ENCODE results near the gene SORCS1. TPM values are rescaled to one million over a fixed set of nuclear protein-coding genes. Genes with fewer than 3 reads are reported as not detected.

SORCS1 gene
- total and polyA plus RNA-seq, 2 of the 8 experiments (the other 6 are each of a cell fraction or from before 2014, with no cell fraction given): 4.1 to 4.6 TPM

GRCh38 chr10:106894692-106895091 is 269.8 kb downstream of the SORCS1 start:
- H4K8ac ChIP-seq (ENCODE audit: extremely low read depth, insufficient read depth, low read length): no peak overlapping the region
- no peak overlapping the region for H3K56ac ChIP-seq (replicated peaks; ENCODE audit: insufficient read length, low read depth, low read length)
- no peak overlapping the region for H3K4ac ChIP-seq (replicated peaks; ENCODE audit: insufficient read length, low read depth, low read length)
- no peak overlapping the region for H3K4me2 ChIP-seq (ENCODE audit: insufficient read depth in 1 of 2, low read depth in 2 of 2, low read length in 2 of 2)
- no peak overlapping the region for H2BK120ac ChIP-seq (replicated peaks; ENCODE audit: low read depth, low read length)
- no peak overlapping the region for H3K14ac ChIP-seq (ENCODE audit: insufficient read length)
- H2BK15ac ChIP-seq (ENCODE audit: low read length): no peak overlapping the region
- no peaks in the 10 kb centered on the region for H3K4me1 ChIP-seq (replicated peaks in 1 of 4; ENCODE audit: control insufficient read depth in 3 of 4, insufficient read depth in 4 of 4, low read length in 3 of 4)
- no peak overlapping the region for H2AK5ac ChIP-seq (ENCODE audit: low read depth, low read length)
- DNase-seq (ENCODE audit: low read depth in 1 of 2, low spot score in 2 of 2): no peak
- H3K27me3 ChIP-seq (replicated peaks in 1 of 4; ENCODE audit: control insufficient read depth in 3 of 4, extremely low read depth in 1 of 4, insufficient read depth in 3 of 4, low read length in 3 of 4): no peaks in the 10 kb centered on the region
- ChIA-PET POLR2A (ENCODE audit: partially characterized antibody) (no interaction called here), CTCF (ENCODE audit: partially characterized antibody) (no interaction called here)
- no peaks in the 10 kb centered on the region for H3K36me3 ChIP-seq (ENCODE audit: control insufficient read depth in 2 of 4, insufficient read depth in 4 of 4, low read length in 3 of 4)
- H4K20me1 ChIP-seq (replicated peaks in 1 of 2; ENCODE audit: control insufficient read depth in 1 of 2, insufficient read depth in 2 of 2, low read length in 2 of 2): no peaks in the 10 kb centered on the region
- no peak overlapping the region for H3K18ac ChIP-seq (ENCODE audit: extremely low read depth, low read length)
- H3K79me1 ChIP-seq (ENCODE audit: low read depth, low read length): no peaks in the 10 kb centered on the region
- no peak overlapping the region for H2BK5ac ChIP-seq (ENCODE audit: low read depth, low read length)
- no peaks in the 10 kb centered on the region for H3K9me3 ChIP-seq (ENCODE audit: insufficient read depth in 2 of 2, low read depth in 1 of 2, low read length in 1 of 2)
- no peak overlapping the region for H3K4me3 ChIP-seq (ENCODE audit: extremely low read depth in 1 of 4, insufficient read depth in 2 of 4, low read depth in 3 of 4, low read length in 4 of 4)
- H3K23ac ChIP-seq (ENCODE audit: insufficient read length): no peak overlapping the region
- no peak overlapping the region for H4K5ac ChIP-seq (ENCODE audit: insufficient read length, low read depth, low read length)
- H2AFZ ChIP-seq (ENCODE audit: low read length): no peak overlapping the region
- FAIRE-seq: no peak
- H3K27ac ChIP-seq (ENCODE audit: low read depth, low read length): no peak overlapping the region
- H4K91ac ChIP-seq (replicated peaks; ENCODE audit: insufficient read length, low read length): no peak overlapping the region
- no peaks in the 10 kb centered on the region; the same call in 1 of the 2 replicates for H3K23me2 ChIP-seq (ENCODE audit: low read depth, low read length)
- H2BK12ac ChIP-seq (ENCODE audit: low read depth, low read length): no peak overlapping the region
- WGBS, 2 experiments (ENCODE audit: extremely low coverage in 1 of 2, insufficient coverage in 1 of 2, insufficient read length in 1 of 2, insufficient replicate concordance in 2 of 2, low coverage in 1 of 2, low lambda C conversion rate in 2 of 2, missing lambda C conversion rate in 1 of 2): 88% methylated on average over 1 of the region's 1 CpG; no CpG with 5 or more reads in 1 of the 2 experiments
- no peak for TF ChIP-seq ZNF274 (IDR thresholded peaks at IDR 0.05; ENCODE audit: borderline replicate concordance, extremely low read depth, low read length)
- TF ChIP-seq EZH2 (IDR thresholded peaks at IDR 0.05; ENCODE audit: low read depth, low read length, severe bottlenecking): no peak
- no peak for TF ChIP-seq GABPA (IDR thresholded peaks at IDR 0.05; ENCODE audit: borderline replicate concordance, insufficient read depth, low read length)
- H3K79me2 ChIP-seq (ENCODE audit: control insufficient read depth in 1 of 2, insufficient read depth in 2 of 2, low read length in 2 of 2): no peaks in the 10 kb centered on the region
- H3K9ac ChIP-seq (replicated peaks in 1 of 4; ENCODE audit: extremely low read depth in 1 of 4, low read depth in 3 of 4, low read length in 3 of 4): no peak overlapping the region
- no peak overlapping the region for H2BK20ac ChIP-seq (ENCODE audit: low read length)
